SH-SY5Y (cell line): Measurements from ENCODE around the gene SRPRB.

Experiments used
- GATA2 ChIP-seq: IDR thresholded peaks from 2 replicates; pipeline ENCODE4 v1.6.1; 2011; ENCODE audit warnings: mild to moderate bottlenecking, low read depth, low read length
- GATA3 ChIP-seq: IDR thresholded peaks from 2 replicates; pipeline ENCODE4 v1.6.1; 2011; ENCODE audit warnings: low read depth, mild to moderate bottlenecking, low read length, moderate library complexity

DNA sequence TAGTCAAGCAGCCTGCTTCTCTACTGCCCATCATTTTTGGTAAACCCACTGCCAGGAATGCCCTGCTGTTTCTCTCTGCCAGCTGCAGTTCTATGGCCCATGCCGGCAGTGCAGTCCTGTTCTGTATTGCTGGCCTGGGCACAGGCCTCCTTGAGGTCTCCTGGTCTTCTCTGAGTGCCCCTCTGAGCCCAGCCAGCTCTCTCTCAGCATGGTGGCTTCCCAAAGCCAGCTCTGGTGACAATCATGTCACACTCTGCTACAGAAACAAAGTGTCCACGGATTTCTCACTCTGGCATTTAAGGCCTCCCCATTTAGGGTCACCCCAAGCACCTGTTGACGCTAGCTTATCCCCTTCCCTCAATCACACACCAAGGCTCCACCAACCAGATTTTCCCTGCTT, 24.5 kb downstream of the SRPRB start:
- TF ChIP-seq GATA2 (no peak), GATA3 (no peak)
